ENCODE results near the gene BLCAP.

- TF ChIP-seq CTCF (IDR thresholded peaks at IDR 0.05; ENCODE audit: low read depth, low read length, poor library complexity, severe bottlenecking), result no peak
- TF ChIP-seq EZH2phosphoT487 (IDR thresholded peaks at IDR 0.05; ENCODE audit: borderline replicate concordance, low read length), result no peak
Measured at GRCh38 chr20:37567671-37568588, 40.3 kb upstream of the BLCAP start.
